Measurements from ENCODE around the gene SYP. TPM values are rescaled to one million over a fixed set of nuclear protein-coding genes. Genes with fewer than 3 reads are reported as not detected.

SYP gene
- total RNA-seq, 4 donors from 2014 or later = 1.1 to 7.6 (median 5.0) TPM

DNA sequence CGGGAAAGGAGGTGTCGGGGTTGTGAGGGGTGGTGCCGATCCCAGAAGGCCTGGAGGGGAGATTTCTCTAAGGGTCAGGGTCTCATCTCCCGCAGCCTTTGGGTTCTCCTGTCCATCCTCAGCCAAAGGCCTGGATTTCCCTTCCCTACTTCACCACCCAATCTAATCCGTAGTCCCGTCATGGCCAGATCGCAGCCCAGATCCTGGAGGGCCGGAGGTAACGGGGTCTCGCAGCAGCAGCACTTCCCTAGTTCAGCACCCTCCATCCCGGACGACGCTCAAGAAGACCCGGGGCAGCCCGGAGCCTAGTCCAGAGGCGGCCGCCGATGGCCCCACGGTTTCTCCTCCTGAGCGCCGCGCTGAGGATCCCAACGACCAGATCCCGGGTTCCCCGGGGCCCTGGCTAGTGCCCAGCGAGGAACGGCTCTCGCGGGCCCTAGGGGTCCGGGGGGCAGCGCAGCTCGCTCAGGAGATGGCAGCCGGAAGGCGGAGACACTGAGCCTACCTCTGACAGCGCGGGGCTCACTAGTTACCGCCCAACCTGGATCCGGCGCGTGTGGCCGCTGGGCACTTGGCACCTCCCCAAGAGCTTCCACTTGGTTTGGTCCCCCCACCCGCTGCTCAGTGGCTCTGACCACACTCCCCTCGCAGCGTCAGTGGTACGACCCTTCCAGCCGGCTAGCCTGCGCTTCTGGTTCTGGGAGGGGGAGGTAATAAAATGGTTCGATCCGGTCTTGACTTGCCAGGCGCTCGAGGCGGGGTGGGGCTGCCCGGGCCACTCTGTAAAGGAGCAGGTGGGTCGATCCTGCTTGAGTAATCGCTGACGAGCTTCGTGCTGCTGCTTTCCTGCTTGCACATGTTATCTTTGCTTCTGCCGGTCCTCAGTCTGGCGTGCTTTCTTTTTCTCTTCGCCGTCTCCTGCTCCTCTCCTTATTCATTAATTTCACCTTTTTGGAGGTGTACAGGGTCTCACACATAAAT is 33.8 kb downstream of the SYP start:
- TF ChIP-seq, protein P1, sequence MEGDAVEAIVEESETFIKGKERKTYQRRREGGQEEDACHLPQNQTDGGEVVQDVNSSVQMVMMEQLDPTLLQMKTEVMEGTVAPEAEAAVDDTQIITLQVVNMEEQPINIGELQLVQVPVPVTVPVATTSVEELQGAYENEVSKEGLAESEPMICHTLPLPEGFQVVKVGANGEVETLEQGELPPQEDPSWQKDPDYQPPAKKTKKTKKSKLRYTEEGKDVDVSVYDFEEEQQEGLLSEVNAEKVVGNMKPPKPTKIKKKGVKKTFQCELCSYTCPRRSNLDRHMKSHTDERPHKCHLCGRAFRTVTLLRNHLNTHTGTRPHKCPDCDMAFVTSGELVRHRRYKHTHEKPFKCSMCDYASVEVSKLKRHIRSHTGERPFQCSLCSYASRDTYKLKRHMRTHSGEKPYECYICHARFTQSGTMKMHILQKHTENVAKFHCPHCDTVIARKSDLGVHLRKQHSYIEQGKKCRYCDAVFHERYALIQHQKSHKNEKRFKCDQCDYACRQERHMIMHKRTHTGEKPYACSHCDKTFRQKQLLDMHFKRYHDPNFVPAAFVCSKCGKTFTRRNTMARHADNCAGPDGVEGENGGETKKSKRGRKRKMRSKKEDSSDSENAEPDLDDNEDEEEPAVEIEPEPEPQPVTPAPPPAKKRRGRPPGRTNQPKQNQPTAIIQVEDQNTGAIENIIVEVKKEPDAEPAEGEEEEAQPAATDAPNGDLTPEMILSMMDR (IDR thresholded peaks at IDR 0.05) = peak; percentile 13 to 30 (median 19)
- TF ChIP-seq POLR2A (IDR thresholded peaks at IDR 0.05) = peak; percentile 38
- TF ChIP-seq EP300 (IDR thresholded peaks at IDR 0.05; ENCODE audit: low read depth) = no peak
- TF ChIP-seq POLR2AphosphoS5 (IDR thresholded peaks at IDR 0.05) = peak; percentile 16 to 64 (median 51)
- WGBS, 2 donors (ENCODE audit: low coverage in 1 of 2) = 47% methylated on average over 61 of the region's 61 CpGs; no CpG with 5 or more reads in 1 of the 2 donors
- peaks cover 0 to 18% (median 7%) of the 10 kb centered on the region in 4 donors for H3K4me1 ChIP-seq

GRCh38 chrX:49164589-49165360 is 35.2 kb downstream of the SYP start:
- Histone ChIP-seq H3K9me3 (no peaks in the 10 kb centered on the region), H3K27ac (peak overlapping the region; percentile 93 to 95 (median 94)), H3K27me3 (no peaks in the 10 kb centered on the region), H3K4me1 (peaks cover 0 to 18% (median 7%) of the 10 kb centered on the region in 4 donors), H3K36me3 (no peaks in the 10 kb centered on the region), H3K4me3 (no peak overlapping the region)
- intact Hi-C loops (cut with DNase I; ENCODE audit: low total_unique reads) = no loop called here
- 84% methylated on average over 28 of the region's 31 CpGs; no CpG with 5 or more reads in 1 of the 2 donors for WGBS, 2 donors (ENCODE audit: low coverage in 1 of 2)
- TF ChIP-seq POLR2AphosphoS5 (IDR thresholded peaks at IDR 0.05) (no peak), EP300 (IDR thresholded peaks at IDR 0.05; ENCODE audit: low read depth) (no peak), POLR2A (IDR thresholded peaks at IDR 0.05) (no peak)
- TF ChIP-seq, protein P1 (IDR thresholded peaks at IDR 0.05) = no peak
- no peak for DNase-seq
- in situ Hi-C loops (cut with MboI; ENCODE audit: low pct_ligation_motif_present in 1 of 4, low pct_unique_long_range_greater_than_20kb in 1 of 4, low sequenced_read_pairs in 3 of 4) = no loop called here

More for the DNA sequence above, 33.8 kb downstream of the SYP start:
- Histone ChIP-seq H3K27me3 (no peaks in the 10 kb centered on the region), H3K4me3 (peak overlapping the region in 3 of 4 donors; percentile 25 to 47 (median 30)), H3K27ac (peak overlapping the region; percentile 93 to 95 (median 94)), H3K9me3 (no peaks in the 10 kb centered on the region), H3K36me3 (no peaks in the 10 kb centered on the region)
- intact Hi-C loops (cut with DNase I; ENCODE audit: low total_unique reads) = no loop called here
- DNase-seq = peak; percentile 87
- in situ Hi-C loops (cut with MboI; ENCODE audit: low pct_ligation_motif_present in 1 of 4, low pct_unique_long_range_greater_than_20kb in 1 of 4, low sequenced_read_pairs in 3 of 4) = no loop called here

- no peaks in the 10 kb centered on the region for H3K9me3 ChIP-seq
- TF ChIP-seq POLR2A (IDR thresholded peaks at IDR 0.05) (no peak), POLR2AphosphoS5 (IDR thresholded peaks at IDR 0.05) (peak in 2 of 3 donors; percentile 46 to 54), EP300 (IDR thresholded peaks at IDR 0.05; ENCODE audit: low read depth) (no peak)
- TF ChIP-seq, protein P1 (IDR thresholded peaks at IDR 0.05) = peak; percentile 46 to 78 (median 59)
- in situ Hi-C loops (cut with MboI; ENCODE audit: low pct_ligation_motif_present in 1 of 4, low pct_unique_long_range_greater_than_20kb in 1 of 4, low sequenced_read_pairs in 3 of 4) (no loop called here), intact Hi-C loops (cut with DNase I; ENCODE audit: low total_unique reads) (no loop called here)
- peak; percentile 88 for DNase-seq
- H3K4me3 ChIP-seq = peak overlapping the region in 3 of 4 donors; percentile 32 to 51 (median 34)
- H3K27ac ChIP-seq = peak overlapping the region; percentile 93 to 95 (median 94)
- 40% methylated on average over 63 of the region's 69 CpGs; no CpG with 5 or more reads in 1 of the 2 donors for WGBS, 2 donors (ENCODE audit: low coverage in 1 of 2)
- H3K36me3 ChIP-seq = no peaks in the 10 kb centered on the region
- peaks cover 0 to 18% (median 7%) of the 10 kb centered on the region in 4 donors for H3K4me1 ChIP-seq
- no peaks in the 10 kb centered on the region for H3K27me3 ChIP-seq
These were observed 36.2 kb downstream of the SYP start for GRCh38 chrX:49163555-49164419.
